ENCODE data around the gene PHC1.

- TF ChIP-seq CTCF (conservative IDR thresholded peaks at IDR 0.05) (no peak), ZFX (IDR thresholded peaks at IDR 0.05) (no peak)
Observed at GRCh38 chr12:8876887-8877286, 37.4 kb upstream of the PHC1 start.
